ENCODE measurements around the gene ZBTB2.
A peak's percentile ranks its signal among the peaks of the same experiment; 100 is the strongest.

Gene ZBTB2

GRCh38 chr6:151391471-151392413 is at the start of gene ZBTB2:
Gene ZBTB2 (minus strand): TSS chr6:151391559. CDS start chr6:151373637, 17,922 bp downstream.
- DNase-seq (ENCODE audit: low read depth in 1 of 2, low spot score in 1 of 2): peak; percentile 41 to 57

GRCh38 chr6:151440930-151441329 is 49.6 kb upstream of the ZBTB2 start:
- no peak for DNase-seq (ENCODE audit: low read depth in 1 of 2, low spot score in 1 of 2)

GRCh38 chr6:151440498-151440897 is 49.1 kb upstream of the ZBTB2 start:
- no peak for DNase-seq (ENCODE audit: low read depth in 1 of 2, low spot score in 1 of 2)

GRCh38 chr6:151437401-151437800 is 46.0 kb upstream of the ZBTB2 start:
- no peak for DNase-seq (ENCODE audit: low read depth in 1 of 2, low spot score in 1 of 2)

- no peak for DNase-seq (ENCODE audit: low read depth in 1 of 2, low spot score in 1 of 2)
Observed at GRCh38 chr6:151436802-151437201, 45.4 kb upstream of the ZBTB2 start.

- no peak for DNase-seq (ENCODE audit: low read depth in 1 of 2, low spot score in 1 of 2)
Observed at GRCh38 chr6:151436300-151436699, 44.9 kb upstream of the ZBTB2 start.

GRCh38 chr6:151434369-151434768 is 43.0 kb upstream of the ZBTB2 start:
- DNase-seq (ENCODE audit: low read depth in 1 of 2, low spot score in 1 of 2): no peak

GRCh38 chr6:151432651-151433050 is 41.3 kb upstream of the ZBTB2 start:
- no peak for DNase-seq (ENCODE audit: low read depth in 1 of 2, low spot score in 1 of 2)

GRCh38 chr6:151431337-151431736 is 40.0 kb upstream of the ZBTB2 start:
- no peak for DNase-seq (ENCODE audit: low read depth in 1 of 2, low spot score in 1 of 2)

- DNase-seq (ENCODE audit: low read depth in 1 of 2, low spot score in 1 of 2): no peak
Observed at GRCh38 chr6:151430886-151431285, 39.5 kb upstream of the ZBTB2 start.

GRCh38 chr6:151428093-151428735 is 36.9 kb upstream of the ZBTB2 start:
- no peak for DNase-seq (ENCODE audit: low read depth in 1 of 2, low spot score in 1 of 2)

- DNase-seq (ENCODE audit: low read depth in 1 of 2, low spot score in 1 of 2): no peak
Observed at GRCh38 chr6:151425561-151425960, 34.2 kb upstream of the ZBTB2 start.

GRCh38 chr6:151422981-151423380 is 31.6 kb upstream of the ZBTB2 start:
- no peak for DNase-seq (ENCODE audit: low read depth in 1 of 2, low spot score in 1 of 2)

GRCh38 chr6:151417477-151417876 is 26.1 kb upstream of the ZBTB2 start:
- DNase-seq (ENCODE audit: low read depth in 1 of 2, low spot score in 1 of 2): no peak

- DNase-seq (ENCODE audit: low read depth in 1 of 2, low spot score in 1 of 2): no peak
Observed at GRCh38 chr6:151414641-151415260, 23.4 kb upstream of the ZBTB2 start.

- DNase-seq (ENCODE audit: low read depth in 1 of 2, low spot score in 1 of 2): peak; percentile 31 to 36
Observed at GRCh38 chr6:151413372-151414145, 22.2 kb upstream of the ZBTB2 start.

GRCh38 chr6:151412909-151413308 is 21.6 kb upstream of the ZBTB2 start:
- no peak for DNase-seq (ENCODE audit: low read depth in 1 of 2, low spot score in 1 of 2)

- no peak for DNase-seq (ENCODE audit: low read depth in 1 of 2, low spot score in 1 of 2)
Observed at GRCh38 chr6:151409679-151410078, 18.3 kb upstream of the ZBTB2 start.

- no peak for DNase-seq (ENCODE audit: low read depth in 1 of 2, low spot score in 1 of 2)
Observed at GRCh38 chr6:151409260-151409659, 17.9 kb upstream of the ZBTB2 start.

GRCh38 chr6:151408858-151409257 is 17.5 kb upstream of the ZBTB2 start:
- DNase-seq (ENCODE audit: low read depth in 1 of 2, low spot score in 1 of 2): no peak

- DNase-seq (ENCODE audit: low read depth in 1 of 2, low spot score in 1 of 2): no peak
Observed at GRCh38 chr6:151403919-151404308, 12.6 kb upstream of the ZBTB2 start.

Measured in activated T-helper 1 cell treated with anti-CD3 and anti-CD28 coated beads, Interleukin-2, amount 50 U/mL, for 16 hours (primary cell).